T-helper 22 cell (primary cell): ENCODE measurements around the gene EPHX1.
"Not testable (repeated sequence)": the region's sequence is repeated elsewhere in the genome, so short reads cannot be mapped to it uniquely, and the experiment has no call there.

Experiments
- DNase-seq: peaks from one replicate; pipeline ENCODE4 v3.0.0-alpha.2; 2020; ENCODE audit warnings: low read depth

EPHX1 gene

GRCh38 chr1:225816643-225817538 lies 7.0 kb downstream of the EPHX1 start:
- DNase-seq = no peak

DNA sequence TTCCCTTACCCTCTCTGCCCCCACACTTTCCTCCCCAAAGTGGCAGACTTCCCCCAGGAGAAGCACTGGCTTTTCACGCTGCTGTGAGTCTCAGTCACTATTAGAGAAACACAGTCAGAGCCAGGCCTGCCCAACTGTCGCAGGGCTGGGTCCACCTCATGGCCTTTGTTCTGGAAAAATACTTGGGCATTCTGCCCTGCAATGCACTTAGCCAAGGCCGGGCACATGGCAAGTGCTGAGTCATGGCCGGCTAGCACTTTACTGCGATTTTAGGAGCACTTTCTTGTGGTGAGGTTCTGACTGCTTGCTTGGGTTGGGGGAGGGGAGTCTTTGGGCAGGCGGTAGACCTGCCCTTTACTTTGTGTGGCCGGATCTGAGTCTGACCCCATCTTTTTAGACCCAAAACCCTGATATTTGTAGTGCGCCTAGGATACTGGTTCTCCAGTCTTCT lies 7.7 kb downstream of the EPHX1 start:
- no peak for DNase-seq

- DNase-seq = no peak
These were observed 8.3 kb downstream of the EPHX1 start for GRCh38 chr1:225818229-225818628.

DNA sequence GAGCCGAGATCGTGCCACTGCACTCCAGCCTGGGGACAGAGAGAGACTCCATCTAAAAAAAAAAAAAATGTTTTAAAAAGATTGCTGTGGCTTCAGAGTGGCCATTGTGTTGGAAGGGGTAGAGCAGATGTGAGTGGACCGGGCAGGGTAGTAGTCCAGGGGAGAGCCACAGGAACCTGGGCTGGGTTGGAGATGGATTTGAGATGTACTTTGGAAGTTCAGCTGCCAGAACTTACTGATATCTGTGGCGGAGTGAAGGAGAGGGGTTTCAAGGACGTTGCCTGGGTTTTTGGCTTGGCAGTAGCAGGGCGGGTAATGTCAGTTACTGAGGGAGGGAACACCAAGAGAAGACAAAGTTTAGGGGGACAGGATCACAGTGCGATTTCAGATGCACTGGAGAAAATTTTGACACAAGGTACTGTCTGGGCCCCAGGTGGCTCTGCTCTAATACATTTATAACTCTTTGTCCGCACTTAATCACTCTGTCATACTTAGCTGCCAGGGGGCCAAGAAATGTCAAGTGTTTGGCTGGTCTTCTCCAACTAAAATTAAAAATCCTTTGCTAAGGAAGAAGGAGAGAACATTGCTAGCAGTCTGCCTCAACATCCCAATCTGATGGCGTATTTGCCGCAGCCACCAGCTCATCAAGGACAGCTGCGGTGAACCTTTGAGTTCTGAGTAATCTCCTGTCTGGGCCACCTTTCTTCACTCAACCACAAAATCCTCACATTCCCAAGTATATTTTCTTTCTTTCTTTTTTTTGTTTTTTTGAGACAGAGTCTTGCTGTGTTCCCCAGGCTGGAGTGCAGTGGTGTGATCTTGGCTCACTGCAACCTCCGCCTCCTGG lies 9.6 kb downstream of the EPHX1 start:
- no peak for DNase-seq

GRCh38 chr1:225820522-225821120 lies 10.7 kb downstream of the EPHX1 start:
- no peak for DNase-seq

- DNase-seq = no peak
These were observed 12.9 kb downstream of the EPHX1 start for GRCh38 chr1:225822655-225823403.

GRCh38 chr1:225823811-225824261 lies 13.9 kb downstream of the EPHX1 start:
- DNase-seq = no peak

DNA sequence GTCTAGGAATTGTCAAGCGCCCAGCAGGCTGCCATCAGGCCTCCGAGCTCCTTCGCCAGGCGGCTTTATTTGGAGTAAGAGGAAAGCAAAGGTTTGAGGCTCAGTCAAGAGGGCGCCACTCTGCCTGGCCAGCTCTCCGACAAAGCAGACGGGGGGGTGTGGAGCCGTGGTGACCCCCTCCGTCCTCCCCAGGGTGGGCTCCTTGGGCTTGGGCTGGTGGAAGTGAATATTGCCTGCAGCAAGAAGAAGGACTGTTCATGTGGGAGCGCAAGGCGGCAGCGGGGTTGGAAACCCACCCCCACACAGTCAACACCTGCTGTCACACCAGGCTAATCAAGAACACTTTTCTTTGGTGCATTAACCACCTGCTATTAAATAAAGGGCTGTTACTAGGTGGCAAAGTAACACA lies 14.6 kb downstream of the EPHX1 start:
- DNase-seq = no peak

GRCh38 chr1:225825078-225825477 lies 15.2 kb downstream of the EPHX1 start:
- DNase-seq = no peak

DNA sequence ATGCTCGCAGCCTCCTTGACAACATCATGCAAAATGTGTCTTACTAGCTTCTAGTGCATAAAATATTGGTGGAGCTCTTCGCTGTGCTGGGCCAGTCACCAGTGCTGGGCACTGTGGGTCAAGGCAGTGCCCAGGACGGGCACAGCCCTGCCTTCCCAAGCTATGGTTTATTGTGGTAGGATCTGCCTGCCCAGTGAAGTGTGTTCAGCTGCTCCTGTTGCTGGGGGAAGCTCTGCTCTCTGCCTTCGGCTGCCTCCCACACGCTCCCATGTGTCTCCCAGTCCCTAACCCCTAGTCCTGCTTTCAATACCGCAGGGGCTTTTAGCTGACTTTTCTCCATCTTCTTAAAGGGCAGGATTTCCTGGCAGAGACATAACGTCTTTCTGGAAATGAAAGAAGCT lies 15.7 kb downstream of the EPHX1 start:
- DNase-seq = no peak

DNA sequence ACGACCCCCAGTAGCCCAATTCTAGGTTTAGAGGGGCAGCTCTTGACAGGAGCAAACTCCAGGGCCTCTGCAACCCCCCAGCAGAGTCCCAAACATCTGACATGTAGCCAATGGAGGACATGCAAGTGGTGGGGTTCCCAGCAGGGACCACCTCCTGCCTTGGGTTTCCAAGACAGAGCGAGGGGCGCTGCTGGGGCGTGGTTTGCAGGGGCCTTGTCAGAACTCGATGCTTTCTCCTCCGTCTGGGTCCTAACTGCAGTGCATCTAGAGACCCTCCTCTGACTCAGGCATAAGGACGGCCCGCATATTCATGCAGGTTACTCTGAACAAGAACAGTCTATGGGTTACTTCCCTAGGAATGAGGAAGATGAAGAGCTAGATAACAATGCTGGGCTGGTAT lies 17.2 kb downstream of the EPHX1 start:
- no peak for DNase-seq

DNA sequence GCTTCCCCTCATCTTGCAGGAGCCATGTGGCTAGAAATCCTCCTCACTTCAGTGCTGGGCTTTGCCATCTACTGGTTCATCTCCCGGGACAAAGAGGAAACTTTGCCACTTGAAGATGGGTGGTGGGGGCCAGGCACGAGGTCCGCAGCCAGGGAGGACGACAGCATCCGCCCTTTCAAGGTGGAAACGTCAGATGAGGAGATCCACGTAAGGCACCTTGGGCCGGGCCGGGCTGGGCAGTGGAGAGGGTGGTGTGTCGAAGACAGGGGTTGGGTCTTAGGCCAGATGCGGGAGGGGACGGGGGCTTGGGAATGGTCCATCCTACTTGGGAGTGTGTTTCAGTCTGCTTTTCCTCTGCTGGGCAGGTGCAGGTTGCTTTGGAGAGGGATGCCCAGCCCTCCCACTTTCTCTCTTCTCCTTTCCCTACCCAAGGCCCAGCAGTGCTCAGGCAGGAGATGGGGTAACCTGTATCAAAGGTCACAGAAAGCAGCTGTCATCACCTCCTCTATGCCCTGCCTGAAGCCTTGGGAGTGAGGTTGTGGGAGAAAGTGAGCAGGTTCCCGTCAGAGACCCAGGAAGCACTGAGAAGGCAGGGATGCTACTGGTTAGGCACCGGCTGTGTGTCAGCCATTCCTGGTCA lies 18.9 kb downstream of the EPHX1 start:
- no peak for DNase-seq

DNA sequence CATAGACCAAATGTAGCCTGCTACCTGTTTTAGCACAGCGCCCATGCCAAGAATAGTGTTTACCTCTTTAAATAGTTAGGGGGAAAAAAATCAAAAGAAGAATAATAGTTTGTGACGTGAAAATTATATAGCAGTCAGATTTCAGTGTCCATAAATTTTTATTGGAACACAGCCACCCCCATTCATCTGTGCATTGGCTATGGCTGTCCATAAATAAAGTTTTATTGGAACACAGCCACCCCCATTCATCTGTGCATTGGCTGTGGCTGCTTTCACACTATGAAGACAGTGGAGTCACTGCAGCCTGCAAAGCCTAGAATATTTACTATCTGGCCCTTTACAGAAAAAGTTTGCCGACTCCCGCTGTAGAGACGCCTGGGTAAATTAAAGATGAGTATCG lies 20.9 kb downstream of the EPHX1 start:
- no peak for DNase-seq

DNA sequence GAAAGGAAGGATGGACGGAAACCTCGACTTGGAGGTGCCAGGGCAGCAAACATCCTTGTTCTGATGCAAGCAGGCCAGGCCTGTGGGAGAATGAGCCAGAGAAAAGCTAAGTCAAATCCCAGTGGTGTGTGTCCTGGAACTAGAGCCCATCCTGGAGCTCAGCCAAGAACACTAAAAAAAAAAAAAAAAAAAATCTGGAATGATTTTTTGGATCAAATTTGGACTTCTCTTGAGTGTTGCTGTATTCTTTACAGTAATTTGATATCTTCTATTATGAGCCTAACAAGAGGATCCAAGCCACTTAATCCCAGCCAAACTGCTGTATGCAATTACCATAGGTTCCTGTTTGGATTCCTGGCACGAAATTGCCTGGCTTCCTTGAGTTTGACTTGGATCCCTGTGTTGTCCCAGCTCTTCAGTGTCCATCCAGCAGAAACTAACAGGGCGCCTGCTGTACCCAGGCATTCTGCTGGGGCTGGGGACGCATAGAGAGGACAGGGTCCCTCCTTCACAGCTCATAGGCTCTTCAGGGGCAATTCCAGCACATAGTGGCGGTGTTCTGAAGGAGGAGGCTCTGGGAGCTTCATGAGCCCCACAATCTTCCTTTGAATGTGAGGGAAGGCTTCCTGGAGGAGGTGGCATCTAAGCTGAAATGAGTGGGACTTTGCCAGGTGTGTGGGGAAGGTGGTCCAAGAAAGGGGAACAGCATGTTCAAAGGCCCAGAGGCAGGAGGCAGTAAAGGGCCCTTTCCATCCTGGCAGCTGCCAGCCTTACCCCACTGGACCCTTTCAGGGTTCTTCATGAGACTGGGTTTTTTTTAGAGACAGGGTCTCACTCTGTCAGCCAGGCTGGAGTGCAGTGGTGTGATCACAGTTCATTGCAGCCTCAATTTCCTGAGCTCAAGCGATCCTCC lies 24.7 kb downstream of the EPHX1 start:
- no peak for DNase-seq

DNA sequence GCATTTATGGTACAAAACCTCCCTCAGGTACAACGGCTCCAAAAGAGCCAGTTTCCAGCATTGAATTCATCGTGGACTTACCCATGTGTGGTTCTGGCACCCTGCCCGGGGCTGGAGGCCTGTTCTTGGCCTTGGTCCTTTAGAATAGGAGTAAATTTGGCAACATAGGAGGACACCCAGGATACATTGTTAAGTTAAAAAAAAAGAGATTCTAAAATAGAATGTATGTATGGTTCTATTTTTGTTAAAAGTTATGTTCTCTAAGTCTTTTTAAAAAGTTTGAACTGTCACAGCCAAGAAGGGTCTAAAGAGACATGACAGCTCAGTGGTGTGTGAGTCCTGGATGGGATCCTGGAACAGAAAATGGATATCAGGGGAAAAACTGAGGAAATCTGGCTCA lies 25.9 kb downstream of the EPHX1 start:
- DNase-seq = no peak

DNA sequence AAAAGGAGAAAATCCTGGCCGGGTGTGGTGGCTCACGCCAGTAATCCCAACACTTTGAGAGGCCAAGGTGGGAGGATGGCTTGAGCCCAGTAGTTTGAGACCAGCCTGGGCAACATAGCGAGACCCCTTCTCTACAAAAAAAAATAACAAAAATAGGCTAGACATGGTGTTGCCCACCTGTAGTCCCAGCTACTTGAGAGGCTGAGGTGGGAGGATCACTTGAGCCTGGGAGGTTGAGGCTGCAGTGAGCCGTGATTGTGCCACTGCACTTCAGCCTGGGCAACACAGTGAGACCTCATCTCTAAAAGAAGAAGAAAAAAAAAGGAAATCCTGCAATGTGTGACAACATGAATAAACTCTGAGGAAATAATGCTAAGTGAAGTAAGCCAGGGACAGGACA lies 26.4 kb downstream of the EPHX1 start:
- DNase-seq = not testable (repeated sequence)

- no peak for DNase-seq
These were observed 28.9 kb downstream of the EPHX1 start for GRCh38 chr1:225838793-225839192.

- no peak for DNase-seq
These were observed 30.3 kb downstream of the EPHX1 start for GRCh38 chr1:225840223-225840610.

- no peak for DNase-seq
These were observed 30.8 kb downstream of the EPHX1 start for GRCh38 chr1:225840713-225841112.

- DNase-seq = no peak
These were observed 32.1 kb downstream of the EPHX1 start for GRCh38 chr1:225842074-225842473.
